ENCODE measurements around the gene MPST.
"Not testable (repeated sequence)": the region's sequence is repeated elsewhere in the genome, so short reads cannot be mapped to it uniquely, and the experiment has no call there.

Gene MPST

GRCh38 chr22:37060801-37061610 is 41.5 kb downstream of the MPST start:
- DNase-seq (ENCODE audit: low read depth, low spot score) = no peak

DNA sequence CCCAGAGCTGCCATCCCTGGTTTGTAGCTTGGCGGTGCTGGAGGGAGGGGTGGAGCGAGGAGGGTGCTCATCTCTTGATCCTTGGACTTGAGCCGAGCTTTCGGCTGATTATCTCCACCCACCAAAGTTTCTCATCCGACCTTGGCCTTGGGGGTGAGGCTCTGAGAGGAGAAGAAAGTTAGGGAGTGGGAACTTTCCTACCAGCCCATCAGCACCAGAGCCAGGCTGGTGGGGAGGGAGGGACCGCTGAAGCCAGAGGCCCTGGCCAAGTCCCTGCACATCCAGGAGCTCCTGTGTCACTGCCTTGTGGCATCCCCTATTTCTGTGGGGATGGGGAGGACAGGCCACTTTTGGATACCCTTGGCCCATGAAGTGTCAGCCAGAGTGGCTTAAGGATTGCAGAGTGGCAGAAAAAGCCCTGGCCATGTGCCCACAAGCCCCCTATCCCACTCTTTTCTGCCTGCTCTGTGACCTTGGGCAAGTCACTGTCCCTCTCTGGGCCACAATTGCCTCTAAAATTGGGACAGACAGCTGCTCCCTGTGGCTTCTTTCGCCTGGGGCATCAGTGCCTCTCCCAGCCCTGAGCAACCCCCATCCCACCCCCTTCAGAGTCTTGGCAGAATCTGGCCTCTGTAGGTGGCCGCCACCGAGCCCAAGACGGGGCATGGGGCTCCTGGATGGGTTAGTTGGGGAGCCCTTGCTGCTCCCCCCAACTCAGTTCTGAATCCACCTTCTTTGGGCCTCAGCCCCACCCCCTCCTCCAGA is 42.3 kb downstream of the MPST start:
- DNase-seq (ENCODE audit: low read depth, low spot score) = no peak

DNA sequence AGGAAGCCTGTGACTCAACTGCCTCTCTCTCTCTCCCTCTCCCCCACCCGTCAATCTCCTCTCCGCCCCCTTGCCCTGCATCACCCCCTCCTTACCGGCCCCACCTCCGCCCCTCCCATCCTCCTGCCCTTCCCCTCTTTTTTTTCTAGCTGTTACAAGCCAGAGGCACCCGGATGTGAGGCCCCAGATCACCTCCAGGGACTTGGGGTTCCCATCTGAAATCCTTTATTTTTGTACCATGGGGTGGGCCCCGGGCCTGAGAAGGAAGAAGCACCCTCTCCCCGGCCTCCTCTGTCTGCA is 42.8 kb downstream of the MPST start:
- no peak for DNase-seq (ENCODE audit: low read depth, low spot score)

- no peak for DNase-seq (ENCODE audit: low read depth, low spot score)
Measured at GRCh38 chr22:37062702-37063381, 43.3 kb downstream of the MPST start.

- no peak for DNase-seq (ENCODE audit: low read depth, low spot score)
Measured at GRCh38 chr22:37063431-37064420, 44.2 kb downstream of the MPST start.

DNA sequence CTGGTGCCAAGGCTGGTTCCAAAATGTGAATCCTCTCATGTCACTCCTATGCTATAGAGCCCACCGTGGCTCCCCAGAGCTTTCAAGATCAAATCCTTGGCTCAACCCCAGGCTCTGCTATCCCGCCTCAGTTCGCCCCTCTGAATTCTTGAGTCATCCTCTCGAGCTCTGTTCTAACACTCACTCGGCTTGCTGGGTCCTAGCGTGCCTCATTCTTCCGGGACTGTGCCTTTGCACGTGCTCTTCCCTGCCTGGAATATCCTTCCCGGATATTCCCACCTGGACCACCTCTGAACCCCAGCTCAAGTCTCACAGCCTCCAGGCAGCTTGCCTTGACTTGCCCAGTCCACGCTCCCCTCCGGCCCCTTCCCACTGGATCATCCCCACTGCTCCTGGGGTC is 45.0 kb downstream of the MPST start:
- no peak for DNase-seq (ENCODE audit: low read depth, low spot score)

DNA sequence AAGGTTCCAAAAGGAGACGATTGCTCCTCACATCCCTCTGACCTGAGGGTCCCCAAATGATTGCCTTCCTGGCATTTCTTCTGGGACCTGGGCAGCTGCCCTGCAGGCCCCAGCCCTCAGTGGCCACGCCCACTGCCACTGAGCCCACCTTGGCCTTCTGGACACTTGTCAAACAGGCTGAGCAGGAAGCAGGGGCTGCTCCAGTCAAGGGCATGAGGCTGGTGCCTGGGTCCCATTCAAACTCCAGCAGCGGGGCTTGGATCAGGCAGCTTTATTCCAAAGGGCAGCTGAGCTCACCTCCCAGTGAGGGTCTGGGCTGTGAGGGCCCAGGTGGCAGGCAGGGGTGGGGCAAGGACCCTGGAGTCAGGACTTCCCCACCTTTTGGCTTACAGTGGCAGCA is 45.6 kb downstream of the MPST start:
- DNase-seq (ENCODE audit: low read depth, low spot score) = no peak

DNA sequence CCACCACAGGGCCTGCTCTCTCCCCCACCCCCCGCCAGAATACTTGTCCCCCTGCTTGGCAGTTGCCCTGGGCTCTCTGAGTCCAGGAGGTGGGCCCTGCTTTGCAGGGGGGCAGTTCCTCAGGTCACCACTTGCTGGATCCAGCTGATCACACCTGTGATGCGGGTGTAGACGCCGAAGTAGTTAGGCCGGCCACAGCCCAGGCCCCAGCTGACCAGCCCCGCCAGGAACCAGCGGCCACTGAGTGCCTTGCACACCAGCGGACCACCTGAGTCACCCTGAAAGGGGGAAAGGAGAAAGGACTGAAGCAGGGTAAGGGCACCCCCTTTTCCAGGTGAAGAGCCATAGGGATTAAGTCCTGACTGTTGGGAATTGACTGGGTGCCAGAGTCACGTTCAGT is 46.4 kb downstream of the MPST start:
- DNase-seq (ENCODE audit: low read depth, low spot score) = no peak

DNA sequence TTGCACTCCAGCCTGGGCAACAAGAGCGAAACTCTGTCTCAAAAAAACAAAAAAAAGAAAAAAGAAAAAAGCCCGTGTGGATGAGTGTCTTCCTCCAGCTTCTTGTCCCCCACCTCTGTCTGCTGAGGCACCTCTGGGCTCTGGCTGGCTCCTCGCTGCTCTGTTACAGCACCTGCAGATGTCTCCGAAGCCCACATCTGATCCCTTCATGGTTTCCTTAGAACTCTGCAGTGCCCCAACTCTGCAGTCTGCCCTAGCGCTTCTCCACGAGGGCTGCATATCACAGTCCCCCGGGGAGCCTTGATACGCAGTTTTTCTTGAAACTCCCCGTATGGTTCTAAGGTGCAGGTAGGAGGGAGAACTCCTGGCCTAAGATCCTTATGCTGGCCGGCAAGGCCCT is 47.9 kb downstream of the MPST start:
- DNase-seq (ENCODE audit: low read depth, low spot score) = no peak

GRCh38 chr22:37068859-37069258 is 49.3 kb downstream of the MPST start:
- peak; percentile 56 for DNase-seq (ENCODE audit: low read depth, low spot score)

GRCh38 chr22:37069319-37069718 is 49.8 kb downstream of the MPST start:
- no peak for DNase-seq (ENCODE audit: low read depth, low spot score)

DNA sequence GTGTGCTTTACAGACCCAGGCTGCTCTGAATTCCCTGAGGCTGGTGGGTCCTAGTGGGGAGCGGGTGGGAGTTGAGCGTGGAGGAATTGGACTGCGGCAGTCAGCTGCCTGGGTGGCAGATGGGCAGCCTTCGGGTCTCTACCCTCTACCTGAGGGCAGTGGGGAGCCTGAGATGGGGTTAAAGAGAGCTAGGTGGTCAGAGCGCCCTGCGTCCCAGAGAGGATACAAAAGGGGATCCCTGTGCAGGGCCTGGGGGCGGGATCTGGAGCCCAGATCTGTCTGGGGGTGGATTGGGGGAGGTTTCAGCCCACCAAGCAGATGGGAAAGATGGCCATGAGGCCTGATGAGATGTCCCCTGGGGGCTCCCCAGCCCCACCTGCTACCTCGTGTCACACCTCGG is 50.2 kb downstream of the MPST start:
- no peak for DNase-seq (ENCODE audit: low read depth, low spot score)

DNA sequence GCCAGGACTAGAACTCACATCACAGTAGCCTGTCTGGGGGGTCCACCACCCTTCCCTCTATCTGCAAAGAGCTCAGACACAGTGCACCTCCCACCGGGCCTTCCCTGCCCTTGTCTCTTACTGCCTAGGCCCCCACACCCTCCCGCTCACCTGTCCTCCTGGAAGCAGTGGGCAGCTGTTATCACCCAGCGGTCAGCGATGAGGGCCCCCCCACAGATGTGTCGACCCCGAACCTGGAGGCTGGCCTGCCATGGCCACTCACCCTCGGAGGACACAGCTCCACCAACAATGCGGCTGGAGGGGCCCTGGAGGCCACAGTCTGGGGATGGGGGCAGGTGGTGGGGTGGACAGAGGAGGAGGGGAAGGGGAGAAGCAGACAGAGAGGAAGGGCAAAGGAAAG is 50.8 kb downstream of the MPST start:
- no peak for DNase-seq (ENCODE audit: low read depth, low spot score)

GRCh38 chr22:37070744-37071143 is 51.2 kb downstream of the MPST start:
- DNase-seq (ENCODE audit: low read depth, low spot score) = no peak

DNA sequence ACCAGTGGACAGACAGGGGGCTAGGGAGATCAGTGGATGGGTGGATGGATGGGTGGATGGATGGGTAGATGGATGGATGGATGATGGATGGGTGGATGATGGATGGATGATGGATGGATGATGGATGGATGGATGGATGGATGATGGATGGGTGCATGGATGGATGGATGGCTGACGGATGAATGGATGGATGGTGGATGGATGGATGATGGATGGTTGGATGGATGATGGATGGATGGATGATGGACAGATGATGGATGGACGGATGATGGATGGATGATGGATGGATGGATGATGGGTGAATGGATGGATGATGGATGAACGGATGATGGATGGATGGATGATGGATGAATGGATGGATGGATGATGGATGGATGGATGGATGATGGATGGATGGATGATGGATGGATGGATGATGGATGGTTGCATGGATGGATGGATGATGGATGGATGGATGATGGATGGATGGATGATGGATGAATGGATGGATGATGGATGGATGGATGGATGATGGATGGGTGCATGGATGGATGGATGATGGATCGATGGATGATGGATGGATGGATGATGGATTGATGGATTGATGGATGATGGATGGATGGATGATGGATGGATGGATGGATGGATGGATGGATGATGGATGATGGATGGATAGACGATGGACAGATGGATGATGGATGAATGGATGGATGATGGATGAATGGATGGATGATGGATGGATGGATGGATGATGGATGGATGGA is 52.5 kb downstream of the MPST start:
- DNase-seq (ENCODE audit: low read depth, low spot score) = not testable (repeated sequence)

- no peak for DNase-seq (ENCODE audit: low read depth, low spot score)
Measured at GRCh38 chr22:37072673-37073072, 53.1 kb downstream of the MPST start.

- DNase-seq (ENCODE audit: low read depth, low spot score) = no peak
Measured at GRCh38 chr22:37074537-37074936, 55.0 kb downstream of the MPST start.

DNA sequence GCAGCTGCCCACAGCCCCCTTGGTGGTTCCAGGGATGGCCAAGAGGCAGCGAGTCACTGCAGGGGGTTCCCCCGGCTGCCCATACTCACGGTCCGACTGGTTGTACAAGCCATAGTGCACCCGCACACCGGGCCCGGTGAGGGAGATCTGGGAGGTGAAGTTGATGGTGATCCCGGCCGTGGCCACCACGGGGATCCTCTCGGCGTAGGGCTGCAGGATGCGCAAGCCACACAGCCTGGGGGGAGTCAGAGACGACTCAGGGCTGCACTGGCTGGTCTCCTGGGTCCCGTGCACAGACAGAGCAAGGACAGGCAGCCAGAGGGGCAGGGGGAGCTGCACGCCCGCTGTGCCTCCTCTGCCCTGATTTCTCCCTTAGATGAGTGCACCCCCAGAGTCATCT is 55.5 kb downstream of the MPST start:
- no peak for DNase-seq (ENCODE audit: low read depth, low spot score)

DNA sequence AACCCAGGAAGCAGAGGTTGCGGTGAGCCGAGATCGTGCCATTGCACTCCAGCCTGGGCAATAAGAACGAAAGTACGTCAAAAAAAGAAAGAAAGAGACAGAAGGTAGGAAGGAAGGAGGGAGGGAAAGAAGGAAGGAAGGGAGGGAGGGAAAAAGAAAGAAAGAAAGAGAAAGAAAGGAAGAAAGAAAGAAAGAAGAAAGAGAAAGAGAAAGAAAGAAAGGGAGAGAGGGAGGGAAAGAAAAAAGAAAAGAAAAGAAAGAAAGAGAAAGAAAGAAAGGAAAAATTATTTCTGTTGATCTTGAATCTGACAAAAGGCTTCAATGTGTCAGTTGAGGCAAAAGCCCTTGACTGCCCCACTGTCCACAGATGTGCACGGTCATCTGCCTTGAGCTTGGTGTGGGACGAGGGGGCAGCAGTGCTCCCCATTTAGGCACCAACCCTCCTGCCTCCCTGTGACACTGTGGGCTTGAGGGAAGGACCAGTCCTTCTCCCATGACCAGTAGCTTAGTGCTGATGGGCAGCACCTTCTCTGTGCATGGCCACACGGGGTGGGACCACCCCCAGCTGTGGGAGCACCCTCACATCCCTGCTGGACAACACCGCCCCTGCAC is 56.4 kb downstream of the MPST start:
- DNase-seq (ENCODE audit: low read depth, low spot score) = no peak

DNA sequence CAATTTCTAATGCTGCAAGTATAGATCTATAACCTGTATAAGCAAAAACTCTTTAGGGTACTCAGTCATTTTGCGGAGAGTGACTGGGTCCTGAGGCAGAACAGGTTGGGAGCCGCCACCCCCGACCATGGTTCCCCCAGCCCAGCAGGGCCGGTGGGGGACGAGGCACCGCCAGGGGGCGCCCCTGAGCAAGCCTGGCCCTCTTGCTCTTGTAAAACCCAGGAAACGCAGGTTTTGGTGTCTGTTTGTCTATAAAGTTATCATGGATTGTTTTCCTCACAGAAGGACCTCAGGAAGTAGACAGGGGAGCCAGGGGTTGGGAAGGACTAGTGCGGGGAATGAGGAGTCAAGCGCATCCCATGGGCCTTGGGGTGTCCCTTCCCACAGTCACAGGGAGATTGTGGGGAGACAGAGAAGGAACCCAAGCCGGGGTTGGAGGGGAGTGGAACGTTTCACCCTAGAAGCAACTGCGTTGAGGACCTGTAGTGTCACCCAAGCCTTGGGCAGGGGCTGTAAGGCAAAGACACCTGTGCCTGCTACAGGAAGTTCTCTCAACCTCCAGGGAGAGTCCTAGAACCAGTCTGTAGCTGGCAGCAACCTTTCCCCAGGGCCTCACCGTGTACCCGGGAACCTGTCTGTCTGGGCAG is 58.4 kb downstream of the MPST start:
- DNase-seq (ENCODE audit: low read depth, low spot score) = peak; percentile 84

All from ELF-1 (cell line).